Panc1 (cell line): ENCODE measurements around the gene GNPTG. TPM values are rescaled to one million over a fixed set of nuclear protein-coding genes. Genes with fewer than 3 reads are reported as not detected.

ENCODE experiments used
- ATAC-seq: fragments of 200-7000 bp; cut with Tn5 transposase; 2 replicates; pipeline ENCODE4 v1.9.1; 2020; ENCODE audit warnings: mild to moderate bottlenecking, moderate library complexity
- BruUV-seq: library from RNA; stranded (reverse); fragments of 400-500 nt; replicated peaks from 2 replicates; lab custom pipeline; 2021; lab: Mats Ljungman, UMichigan
- CTCF ChIA-PET: fragments of 300-600 bp; sonication (Branson Sonifier 250); formaldehyde crosslinking; loops from one replicate; lab custom pipeline; 2022; ENCODE audit warnings: antibody characterized with exemption; lab: Charles Lee
- POLR2A ChIA-PET: fragments of 300-600 bp; sonication (Branson Sonifier 250); formaldehyde crosslinking; loops from one replicate; lab custom pipeline; 2022; ENCODE audit warnings: antibody characterized with exemption; lab: Charles Lee
- DNase-seq: peaks from one replicate; pipeline ENCODE4 v3.0.0-alpha.2; 2010; ENCODE audit warnings: low read depth, low spot score
- H3K27ac ChIP-seq: 2 replicates; pipeline ENCODE4 v1.5.1; 2011; ENCODE audit warnings: mild to moderate bottlenecking, low read length, inconsistent platforms
- H3K27me3 ChIP-seq: fragments of 200-500 bp; sonication (Bioruptor generic); 2 replicates; pipeline ENCODE4 v1.6.0; 2014; ENCODE audit warnings: low read length, inconsistent platforms; ENCODE audit not compliant: control insufficient read depth, insufficient read depth
- H3K36me3 ChIP-seq: fragments of 200-500 bp; sonication (Bioruptor generic); 2 replicates; pipeline ENCODE4 v1.5.1; 2014; ENCODE audit warnings: inconsistent platforms, mild to moderate bottlenecking, low read length, moderate library complexity; ENCODE audit not compliant: control insufficient read depth, insufficient read depth
- H3K4me1 ChIP-seq: 2 replicates; pipeline ENCODE4 v1.5.1; 2011; ENCODE audit warnings: inconsistent platforms, mild to moderate bottlenecking, low read length, moderate library complexity; ENCODE audit not compliant: control insufficient read depth, insufficient read depth
- H3K4me3 ChIP-seq, 2 experiments: 2 replicates each; pipeline ENCODE4 v1.5.1; 2011 to 2012; ENCODE audit warnings: low read depth in 2 of 2, low read length in 2 of 2, mild to moderate bottlenecking in 2 of 2, inconsistent platforms in 1 of 2, moderate library complexity in 1 of 2
- H3K9me3 ChIP-seq: fragments of 200-500 bp; sonication (Bioruptor generic); 2 replicates; pipeline ENCODE4 v1.5.1; 2014; ENCODE audit warnings: low read depth, mild to moderate bottlenecking, inconsistent platforms, low read length, moderate library complexity; ENCODE audit not compliant: control insufficient read depth, insufficient read depth
- POLR2AphosphoS5 ChIP-seq: IDR thresholded peaks from 2 replicates; pipeline ENCODE4 v1.6.1; 2012; ENCODE audit warnings: mild to moderate bottlenecking, low read depth, low read length, moderate library complexity
- SIN3A ChIP-seq: IDR thresholded peaks from 2 replicates; pipeline ENCODE4 v1.6.1; 2012; ENCODE audit warnings: low read depth, mild to moderate bottlenecking, low read length, moderate library complexity, borderline replicate concordance; ENCODE audit not compliant: insufficient read depth
- TCF7L2 ChIP-seq: IDR thresholded peaks from 2 replicates; pipeline ENCODE4 v1.6.1; 2011; ENCODE audit warnings: mild to moderate bottlenecking, low read depth, low read length, inconsistent platforms
- in situ Hi-C: cut with HindIII; loops from 2 replicates; pipeline ENCODE4 v1.10.0; 2016; ENCODE audit warnings: low sequenced_read_pairs, low pct_unique_long_range_greater_than_20kb
- intact Hi-C: fragments of 100-400 bp; cut with micrococcal nuclease; formaldehyde crosslinking; loops from one replicate; pipeline ENCODE4 v1.10.0; 2022; ENCODE audit not compliant: unreplicated experiment
- total RNA-seq: library from RNA; stranded (reverse); gene quantifications from one replicate; pipeline ENCODE4 v1.2.1, GENCODE V29; 2021; ENCODE audit not compliant: unreplicated experiment
- TF ChIP-seq, protein P1 (sequence below): fragments of 450-650 bp; IDR thresholded peaks from 2 replicates; pipeline ENCODE4 v1.5.1; 2017; ENCODE audit warnings: mild to moderate bottlenecking
- TF ChIP-seq, protein P2 (sequence below), 2 experiments: IDR thresholded peaks; 2 replicates each; pipeline ENCODE4 v1.6.1; 2011 to 2012; ENCODE audit warnings: low read depth in 2 of 2, control low read depth in 1 of 2, low read length in 1 of 2, mild to moderate bottlenecking in 1 of 2, moderate library complexity in 1 of 2; ENCODE audit not compliant: insufficient read depth in 1 of 2

Gene GNPTG
- total RNA-seq, 1 experiment from 2014 or later, result 62.5 TPM

DNA sequence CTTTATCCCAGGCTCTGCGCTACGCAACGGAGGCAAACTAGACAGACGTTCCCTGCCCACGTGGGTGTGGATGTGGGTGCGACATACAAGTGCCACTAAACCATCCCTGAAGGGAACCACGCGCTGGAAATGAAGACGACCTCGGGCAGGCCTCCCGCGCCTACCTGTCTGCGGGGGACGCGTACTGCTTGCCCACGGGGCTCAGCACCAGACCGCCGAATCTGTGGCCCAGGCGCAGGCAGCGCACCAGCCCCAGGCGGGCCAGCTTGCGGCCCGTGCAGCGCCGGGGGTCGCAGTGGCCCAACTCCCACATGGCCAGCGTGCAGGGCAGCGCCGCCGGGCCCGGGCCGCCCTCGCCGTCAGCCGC, 533 bp upstream of the GNPTG start:
- no peaks in the 10 kb centered on the region for H3K9me3 ChIP-seq
- no peak for DNase-seq
- in situ Hi-C loops, result no loop called here
- peak overlapping the region; percentile 78 for H3K27ac ChIP-seq
- ChIA-PET CTCF (no interaction called here), POLR2A (no interaction called here)
- no peaks in the 10 kb centered on the region for H3K27me3 ChIP-seq
- intact Hi-C loops, result no loop called here
- TF ChIP-seq TCF7L2 (no peak), POLR2AphosphoS5 (no peak), SIN3A (no peak)
- TF ChIP-seq, protein P1, sequence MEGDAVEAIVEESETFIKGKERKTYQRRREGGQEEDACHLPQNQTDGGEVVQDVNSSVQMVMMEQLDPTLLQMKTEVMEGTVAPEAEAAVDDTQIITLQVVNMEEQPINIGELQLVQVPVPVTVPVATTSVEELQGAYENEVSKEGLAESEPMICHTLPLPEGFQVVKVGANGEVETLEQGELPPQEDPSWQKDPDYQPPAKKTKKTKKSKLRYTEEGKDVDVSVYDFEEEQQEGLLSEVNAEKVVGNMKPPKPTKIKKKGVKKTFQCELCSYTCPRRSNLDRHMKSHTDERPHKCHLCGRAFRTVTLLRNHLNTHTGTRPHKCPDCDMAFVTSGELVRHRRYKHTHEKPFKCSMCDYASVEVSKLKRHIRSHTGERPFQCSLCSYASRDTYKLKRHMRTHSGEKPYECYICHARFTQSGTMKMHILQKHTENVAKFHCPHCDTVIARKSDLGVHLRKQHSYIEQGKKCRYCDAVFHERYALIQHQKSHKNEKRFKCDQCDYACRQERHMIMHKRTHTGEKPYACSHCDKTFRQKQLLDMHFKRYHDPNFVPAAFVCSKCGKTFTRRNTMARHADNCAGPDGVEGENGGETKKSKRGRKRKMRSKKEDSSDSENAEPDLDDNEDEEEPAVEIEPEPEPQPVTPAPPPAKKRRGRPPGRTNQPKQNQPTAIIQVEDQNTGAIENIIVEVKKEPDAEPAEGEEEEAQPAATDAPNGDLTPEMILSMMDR, result no peak
- TF ChIP-seq, protein P2, sequence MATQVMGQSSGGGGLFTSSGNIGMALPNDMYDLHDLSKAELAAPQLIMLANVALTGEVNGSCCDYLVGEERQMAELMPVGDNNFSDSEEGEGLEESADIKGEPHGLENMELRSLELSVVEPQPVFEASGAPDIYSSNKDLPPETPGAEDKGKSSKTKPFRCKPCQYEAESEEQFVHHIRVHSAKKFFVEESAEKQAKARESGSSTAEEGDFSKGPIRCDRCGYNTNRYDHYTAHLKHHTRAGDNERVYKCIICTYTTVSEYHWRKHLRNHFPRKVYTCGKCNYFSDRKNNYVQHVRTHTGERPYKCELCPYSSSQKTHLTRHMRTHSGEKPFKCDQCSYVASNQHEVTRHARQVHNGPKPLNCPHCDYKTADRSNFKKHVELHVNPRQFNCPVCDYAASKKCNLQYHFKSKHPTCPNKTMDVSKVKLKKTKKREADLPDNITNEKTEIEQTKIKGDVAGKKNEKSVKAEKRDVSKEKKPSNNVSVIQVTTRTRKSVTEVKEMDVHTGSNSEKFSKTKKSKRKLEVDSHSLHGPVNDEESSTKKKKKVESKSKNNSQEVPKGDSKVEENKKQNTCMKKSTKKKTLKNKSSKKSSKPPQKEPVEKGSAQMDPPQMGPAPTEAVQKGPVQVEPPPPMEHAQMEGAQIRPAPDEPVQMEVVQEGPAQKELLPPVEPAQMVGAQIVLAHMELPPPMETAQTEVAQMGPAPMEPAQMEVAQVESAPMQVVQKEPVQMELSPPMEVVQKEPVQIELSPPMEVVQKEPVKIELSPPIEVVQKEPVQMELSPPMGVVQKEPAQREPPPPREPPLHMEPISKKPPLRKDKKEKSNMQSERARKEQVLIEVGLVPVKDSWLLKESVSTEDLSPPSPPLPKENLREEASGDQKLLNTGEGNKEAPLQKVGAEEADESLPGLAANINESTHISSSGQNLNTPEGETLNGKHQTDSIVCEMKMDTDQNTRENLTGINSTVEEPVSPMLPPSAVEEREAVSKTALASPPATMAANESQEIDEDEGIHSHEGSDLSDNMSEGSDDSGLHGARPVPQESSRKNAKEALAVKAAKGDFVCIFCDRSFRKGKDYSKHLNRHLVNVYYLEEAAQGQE (IDR thresholded peaks at IDR 0.05; ENCODE audit: insufficient read depth in 1 of 2, low read depth in 2 of 2, low read length in 1 of 2), result no peak
- peak overlapping the region; percentile 86 to 94 for H3K4me3 ChIP-seq
- ATAC-seq, result peak; percentile 6; the same call in 1 of the 2 replicates
- H3K36me3 ChIP-seq, result peaks cover 8% of the 10 kb centered on the region; the same call in 1 of the 2 replicates
- BruUV-seq, result TSS peak; percentile 92
- H3K4me1 ChIP-seq, result peaks cover 16% of the 10 kb centered on the region

DNA sequence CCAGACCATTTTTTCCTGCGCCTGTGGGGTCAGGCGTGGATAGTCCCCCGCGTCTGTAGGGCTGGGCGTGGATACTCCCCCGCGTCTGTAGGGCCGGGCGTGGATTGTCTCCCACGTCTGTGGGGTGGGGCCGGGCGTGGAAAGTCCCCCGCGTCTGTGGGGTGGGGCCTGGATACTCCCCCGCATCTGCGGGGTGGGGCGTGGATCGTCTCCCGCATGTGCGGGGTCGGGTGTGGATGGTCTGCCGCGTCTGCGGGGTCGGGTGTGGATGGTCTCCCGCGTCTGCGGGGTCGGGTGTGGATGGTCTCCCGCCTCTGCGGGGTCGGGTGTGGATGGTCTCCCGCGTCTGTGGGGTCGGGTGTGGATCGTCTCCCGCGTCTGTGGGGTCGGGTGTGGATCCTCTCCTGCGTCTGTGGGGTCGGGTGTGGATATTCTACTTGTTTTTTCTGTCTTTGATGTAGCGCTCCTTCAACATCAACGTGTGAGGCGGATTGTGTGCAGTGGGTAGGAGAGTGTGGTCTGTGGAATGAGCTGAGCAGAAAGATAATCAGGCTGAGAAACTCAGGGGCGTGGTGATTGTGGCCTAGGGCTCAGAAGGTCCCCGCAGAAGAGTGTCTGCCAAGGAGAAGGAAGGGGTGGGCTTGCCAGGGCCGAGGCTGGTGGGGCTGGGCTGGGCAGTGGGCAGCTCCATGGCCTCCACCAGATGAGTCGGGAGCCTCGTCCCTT, 3.2 kb downstream of the GNPTG start:
- in situ Hi-C loops (no loop called here), intact Hi-C loops (no loop called here)
- Histone ChIP-seq H3K27me3 (no peaks in the 10 kb centered on the region), H3K4me3 (no peak overlapping the region), H3K36me3 (peaks cover 8% of the 10 kb centered on the region; the same call in 1 of the 2 replicates), H3K9me3 (no peaks in the 10 kb centered on the region), H3K4me1 (peaks cover 39% of the 10 kb centered on the region), H3K27ac (no peak overlapping the region)
- TF ChIP-seq, protein P1, result no peak
- TF ChIP-seq, protein P2 (IDR thresholded peaks at IDR 0.05; ENCODE audit: insufficient read depth in 1 of 2, low read depth in 2 of 2, low read length in 1 of 2), result no peak
- no peak for TF ChIP-seq TCF7L2
- no peak for TF ChIP-seq POLR2AphosphoS5
- no peak for TF ChIP-seq SIN3A
- no TSS peak for BruUV-seq
- ATAC-seq (no peak), DNase-seq (no peak)
- ChIA-PET POLR2A (interaction anchor here (0.7 kb wide), 1 partner anchor 25 kb away, joined by 4 read pairs; no protein-coding TSS in a partner anchor), CTCF (no interaction called here)
